Endodermal cell (in vitro differentiated cells): ENCODE measurements around the gene COMMD6. TPM values are rescaled to one million over a fixed set of nuclear protein-coding genes. Genes with fewer than 3 reads are reported as not detected.

Source experiments
- DNase-seq: peaks from one replicate; pipeline ENCODE4 v3.0.0-alpha.2; 2017
- H3K27ac ChIP-seq: 2 replicates; pipeline ENCODE4 v1.5.1; 2013; ENCODE audit warnings: mild to moderate bottlenecking, low read depth, low read length, moderate library complexity
- H3K27me3 ChIP-seq: 2 replicates; pipeline ENCODE4 v1.6.1; 2013; ENCODE audit warnings: mild to moderate bottlenecking, low read length, moderate library complexity; ENCODE audit not compliant: insufficient read depth, control insufficient read depth, poor library complexity, severe bottlenecking
- H3K36me3 ChIP-seq: 2 replicates; pipeline ENCODE4 v1.7.0; 2013; ENCODE audit warnings: mild to moderate bottlenecking, low read length, moderate library complexity; ENCODE audit not compliant: control insufficient read depth, insufficient read depth
- H3K4me1 ChIP-seq: one replicate; pipeline ENCODE4 v1.7.0; 2013; ENCODE audit warnings: low read length; ENCODE audit not compliant: control insufficient read depth, insufficient read depth
- H3K4me3 ChIP-seq: 2 replicates; pipeline ENCODE4 v1.5.1; 2013; ENCODE audit warnings: mild to moderate bottlenecking, low read length, moderate library complexity
- H3K9ac ChIP-seq: 2 replicates; pipeline ENCODE4 v1.6.1; 2013; ENCODE audit warnings: mild to moderate bottlenecking, low read length, moderate library complexity; ENCODE audit not compliant: poor library complexity, severe bottlenecking; ENCODE audit errors: extremely low read depth
- H3K9me3 ChIP-seq: 2 replicates; pipeline ENCODE4 v1.6.1; 2013; ENCODE audit warnings: mild to moderate bottlenecking, low read length, moderate library complexity; ENCODE audit not compliant: control insufficient read depth
- H3K27ac Mint-ChIP-seq: 2 replicates; pipeline ENCODE4 v1.8.0; 2020; ENCODE audit warnings: mixed read lengths
- H3K27me3 Mint-ChIP-seq: 2 replicates; pipeline ENCODE4 v1.8.0; 2021; ENCODE audit warnings: mild to moderate bottlenecking, mixed read lengths; ENCODE audit not compliant: insufficient read depth
- H3K36me3 Mint-ChIP-seq: 2 replicates; pipeline ENCODE4 v1.8.0; 2020; ENCODE audit warnings: low read depth, mixed read lengths
- H3K4me1 Mint-ChIP-seq: 2 replicates; pipeline ENCODE4 v1.8.0; 2020; ENCODE audit warnings: mixed read lengths
- H3K4me3 Mint-ChIP-seq: 2 replicates; pipeline ENCODE4 v1.8.0; 2020; ENCODE audit warnings: mild to moderate bottlenecking, moderate library complexity, mixed read lengths
- H3K9me3 Mint-ChIP-seq: 2 replicates; pipeline ENCODE4 v1.8.0; 2020; ENCODE audit warnings: mild to moderate bottlenecking, mixed read lengths
- WGBS, 2 experiments: methylation state at CpG; one replicate each; pipeline versions ENCODE4 v1.1.5 to v1.1.7; 2013; ENCODE audit warnings: missing lambda C conversion rate in 2 of 2, mixed read lengths in 1 of 2; ENCODE audit not compliant: insufficient coverage in 1 of 2, insufficient read length in 1 of 2; 5-methylcytosine and 5-hydroxymethylcytosine counted together
- total RNA-seq, 2 donors: library from RNA; stranded (reverse); fragmentation: NEBNext Ultra II Directional in 1 of 2; extraction: Animal tissue kit (Norgen Biotek cat#: 25700) in 1 of 2; gene quantifications; 2 replicates in 1 of 2; 3 replicates in 1 of 2; pipeline ENCODE4 v1.2.1, GENCODE V29; 2021
- TF ChIP-seq, protein P1 (sequence below): fragments of 200-600 bp; sonication (generic); conservative IDR thresholded peaks from 2 replicates; pipeline ENCODE4 v1.5.0; 2021; ENCODE audit warnings: antibody characterized with exemption, mild to moderate bottlenecking

Gene COMMD6
- total RNA-seq, 2 donors from 2014 or later = 119 to 128 TPM

DNA sequence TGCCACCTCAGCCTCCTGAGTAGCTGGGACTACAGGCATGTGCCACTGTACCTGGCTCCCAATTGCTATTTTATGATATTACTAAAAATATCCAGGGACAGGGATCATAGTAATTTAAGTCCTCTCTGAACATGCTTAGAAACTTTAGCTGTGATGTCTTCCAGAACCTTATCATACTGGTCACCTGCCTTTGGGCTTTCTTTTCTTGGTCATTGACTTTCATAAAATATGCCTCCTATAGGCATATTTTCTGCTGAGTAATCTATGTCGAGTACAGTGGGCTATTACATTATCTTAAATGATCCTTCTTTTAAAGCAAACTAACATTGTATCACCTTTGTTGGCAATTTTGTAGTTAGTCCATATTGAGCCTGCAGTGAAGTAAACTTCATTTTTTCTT is 18.2 kb upstream of the COMMD6 start:
- H3K4me1 ChIP-seq = no peaks in the 10 kb centered on the region
- no peaks in the 10 kb centered on the region for H3K27me3 ChIP-seq
- WGBS, 2 experiments = 92% methylated on average over 1 of the region's 1 CpG; no CpG with 5 or more reads in 1 of the 2 experiments
- no peaks in the 10 kb centered on the region for H3K27me3 Mint-ChIP-seq
- no peak overlapping the region for H3K27ac Mint-ChIP-seq
- H3K4me3 Mint-ChIP-seq = no peak overlapping the region
- H3K9me3 Mint-ChIP-seq = no peaks in the 10 kb centered on the region
- peaks cover 1% of the 10 kb centered on the region for H3K4me1 Mint-ChIP-seq
- no peak for DNase-seq
- H3K36me3 Mint-ChIP-seq = peaks cover 9% of the 10 kb centered on the region
- TF ChIP-seq, protein P1, sequence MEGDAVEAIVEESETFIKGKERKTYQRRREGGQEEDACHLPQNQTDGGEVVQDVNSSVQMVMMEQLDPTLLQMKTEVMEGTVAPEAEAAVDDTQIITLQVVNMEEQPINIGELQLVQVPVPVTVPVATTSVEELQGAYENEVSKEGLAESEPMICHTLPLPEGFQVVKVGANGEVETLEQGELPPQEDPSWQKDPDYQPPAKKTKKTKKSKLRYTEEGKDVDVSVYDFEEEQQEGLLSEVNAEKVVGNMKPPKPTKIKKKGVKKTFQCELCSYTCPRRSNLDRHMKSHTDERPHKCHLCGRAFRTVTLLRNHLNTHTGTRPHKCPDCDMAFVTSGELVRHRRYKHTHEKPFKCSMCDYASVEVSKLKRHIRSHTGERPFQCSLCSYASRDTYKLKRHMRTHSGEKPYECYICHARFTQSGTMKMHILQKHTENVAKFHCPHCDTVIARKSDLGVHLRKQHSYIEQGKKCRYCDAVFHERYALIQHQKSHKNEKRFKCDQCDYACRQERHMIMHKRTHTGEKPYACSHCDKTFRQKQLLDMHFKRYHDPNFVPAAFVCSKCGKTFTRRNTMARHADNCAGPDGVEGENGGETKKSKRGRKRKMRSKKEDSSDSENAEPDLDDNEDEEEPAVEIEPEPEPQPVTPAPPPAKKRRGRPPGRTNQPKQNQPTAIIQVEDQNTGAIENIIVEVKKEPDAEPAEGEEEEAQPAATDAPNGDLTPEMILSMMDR = no peak
- no peak overlapping the region for H3K27ac ChIP-seq
- H3K9me3 ChIP-seq = no peaks in the 10 kb centered on the region
- H3K36me3 ChIP-seq = peaks cover 27% of the 10 kb centered on the region
- H3K4me3 ChIP-seq = no peak overlapping the region
- no peak overlapping the region for H3K9ac ChIP-seq

DNA sequence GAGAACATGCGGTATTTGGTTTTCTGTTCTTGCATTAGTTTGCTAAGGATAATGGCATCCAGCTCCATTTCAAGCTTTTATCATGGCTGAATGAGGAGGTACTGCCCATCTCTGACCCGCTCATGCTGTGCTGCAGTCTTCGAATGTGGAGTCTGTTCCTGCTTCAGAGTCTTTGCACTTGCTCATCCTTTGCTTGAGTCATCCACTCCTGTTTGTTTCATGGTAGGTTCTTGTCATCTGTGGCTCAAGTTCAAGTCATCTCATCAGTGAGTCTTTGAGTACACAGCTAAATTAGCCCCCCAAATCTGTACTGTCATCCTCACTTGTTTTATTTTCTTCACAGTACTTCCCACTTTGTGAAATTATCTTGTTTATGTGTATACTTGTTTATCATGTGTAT is 17.3 kb upstream of the COMMD6 start:
- 92 to 97% methylated on average over 3 of the region's 3 CpGs for WGBS, 2 experiments
- H3K4me3 Mint-ChIP-seq = no peak overlapping the region

DNA sequence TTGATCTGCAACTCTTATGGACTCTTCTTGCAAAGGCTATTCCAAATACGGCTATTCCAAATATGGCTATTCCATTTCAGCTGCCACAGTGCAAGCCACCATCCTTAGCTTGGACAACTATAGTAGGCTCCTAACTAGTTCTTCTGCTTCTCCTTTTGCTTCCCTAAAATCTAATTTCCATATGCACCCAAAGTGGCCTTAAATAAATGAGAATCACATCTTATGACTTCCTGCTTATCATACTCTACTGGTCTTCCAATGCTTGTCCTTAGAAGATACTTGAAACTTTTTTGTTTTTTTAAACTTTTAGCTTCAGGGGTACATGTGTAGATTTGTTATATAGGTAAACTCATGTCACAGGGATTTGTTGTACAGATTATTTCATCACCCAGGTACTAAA is 16.8 kb upstream of the COMMD6 start:
- H3K4me3 ChIP-seq = no peak overlapping the region
- peaks cover 23% of the 10 kb centered on the region for H3K36me3 ChIP-seq
- WGBS, 2 experiments = 98 to 100% methylated on average over 1 of the region's 1 CpG
- H3K4me1 Mint-ChIP-seq = peaks cover 8% of the 10 kb centered on the region
- H3K27ac ChIP-seq = no peak overlapping the region
- no peak overlapping the region for H3K27ac Mint-ChIP-seq
- no peaks in the 10 kb centered on the region for H3K9me3 Mint-ChIP-seq
- TF ChIP-seq, protein P1 = no peak
- no peak overlapping the region for H3K9ac ChIP-seq
- H3K27me3 ChIP-seq = no peaks in the 10 kb centered on the region
- H3K27me3 Mint-ChIP-seq = no peaks in the 10 kb centered on the region
- H3K4me1 ChIP-seq = no peaks in the 10 kb centered on the region
- H3K36me3 Mint-ChIP-seq = peaks cover 9% of the 10 kb centered on the region
- H3K4me3 Mint-ChIP-seq = no peak overlapping the region
- no peaks in the 10 kb centered on the region for H3K9me3 ChIP-seq
- no peak for DNase-seq

More for the DNA sequence above, 17.3 kb upstream of the COMMD6 start:
- Histone ChIP-seq H3K9ac (no peak overlapping the region), H3K4me3 (no peak overlapping the region), H3K9me3 (no peaks in the 10 kb centered on the region), H3K27me3 (no peaks in the 10 kb centered on the region), H3K36me3 (peaks cover 23% of the 10 kb centered on the region), H3K27ac (no peak overlapping the region), H3K4me1 (no peaks in the 10 kb centered on the region)
- Mint-ChIP-seq H3K36me3 (peaks cover 9% of the 10 kb centered on the region), H3K9me3 (no peaks in the 10 kb centered on the region), H3K27me3 (no peaks in the 10 kb centered on the region), H3K4me1 (peaks cover 8% of the 10 kb centered on the region), H3K27ac (no peak overlapping the region)
- no peak for DNase-seq
- TF ChIP-seq, protein P1 = no peak
